Superior temporal gyrus (tissue), 1 donor: ENCODE results near the gene ERN1.

Experiments
- DNase-seq: peaks from one replicate; pipeline ENCODE4 v3.0.0-alpha.2; 2016; ENCODE audit errors: extremely low spot score

The ERN1 gene

DNA sequence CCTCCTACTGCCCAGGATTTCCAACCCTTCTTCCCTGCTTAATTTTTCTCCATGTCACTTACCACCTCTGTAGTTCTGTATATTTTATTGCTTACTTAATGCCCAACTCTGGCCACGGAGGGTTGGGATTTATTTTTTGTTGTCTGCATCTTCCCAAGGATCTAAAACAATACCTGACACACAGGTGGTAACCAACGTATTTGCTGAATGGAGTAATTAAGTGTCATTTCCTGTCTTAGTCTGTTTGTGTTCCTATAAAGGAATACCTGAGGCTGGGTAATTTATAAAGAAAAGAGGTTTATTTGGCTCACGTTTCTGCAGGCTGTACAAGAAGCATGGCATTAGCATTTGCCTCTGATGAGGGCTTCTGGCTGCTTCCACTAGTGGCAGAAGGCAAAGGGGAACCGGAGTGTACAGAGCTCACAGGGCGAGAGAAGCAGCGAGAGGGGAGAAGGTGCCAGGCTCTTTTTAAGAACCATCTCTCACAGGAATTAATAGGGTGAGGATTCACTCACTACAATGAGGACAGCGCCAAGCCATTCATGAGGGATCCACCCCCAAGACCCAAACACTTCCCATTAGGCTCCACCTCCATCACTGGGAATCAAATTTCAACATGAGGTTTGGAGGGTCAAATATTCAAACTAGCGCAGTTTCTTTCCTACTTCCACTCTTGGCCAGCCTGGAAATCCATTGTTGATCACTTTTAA, 44.8 kb downstream of the ERN1 start:
- no peak for DNase-seq

- DNase-seq, result no peak
These were observed 45.6 kb downstream of the ERN1 start for GRCh38 chr17:64084086-64084939.

DNA sequence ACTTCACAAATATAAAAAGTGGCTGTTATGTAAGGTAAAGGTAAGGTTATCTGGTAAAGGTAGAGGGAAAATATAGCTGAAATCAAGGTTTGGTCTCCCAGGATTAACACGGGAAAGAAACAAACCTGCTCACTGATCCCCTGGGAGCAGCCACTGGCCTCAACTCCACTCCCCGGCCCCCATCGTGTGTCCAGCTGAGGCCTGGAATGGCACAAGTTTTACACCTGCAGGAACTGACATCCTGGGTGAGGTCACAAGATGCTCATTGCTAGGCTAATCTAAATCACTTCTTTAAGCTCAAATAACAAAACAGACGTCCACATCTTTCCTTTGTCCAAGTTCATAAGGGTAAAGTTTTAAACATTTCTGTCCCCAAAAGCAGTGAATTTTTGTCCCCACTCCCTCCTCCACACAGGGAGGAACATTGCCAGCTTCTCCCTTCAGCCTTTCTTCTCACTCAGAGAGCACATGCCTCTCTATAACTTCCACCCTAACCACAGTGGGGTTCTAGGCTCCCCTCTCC, 46.3 kb downstream of the ERN1 start:
- DNase-seq, result no peak

DNA sequence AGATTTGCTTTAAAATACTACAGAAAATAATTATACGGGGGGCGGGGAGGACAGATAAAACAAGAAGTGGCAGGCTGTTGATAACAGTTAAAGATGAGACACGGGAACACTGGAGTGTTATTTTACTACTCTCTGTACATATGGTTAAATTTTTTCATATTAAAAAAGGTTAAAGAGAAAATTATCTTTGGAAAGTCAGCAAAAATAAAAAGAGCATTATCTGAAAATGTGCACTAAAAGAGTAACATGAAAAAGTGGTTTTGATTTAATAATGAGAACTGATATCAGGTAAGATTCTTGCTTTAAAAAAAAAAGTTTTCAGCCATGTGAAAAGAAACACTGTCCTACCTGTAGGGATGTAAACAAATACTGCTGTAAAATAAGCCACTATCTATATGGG, 46.9 kb downstream of the ERN1 start:
- no peak for DNase-seq

DNA sequence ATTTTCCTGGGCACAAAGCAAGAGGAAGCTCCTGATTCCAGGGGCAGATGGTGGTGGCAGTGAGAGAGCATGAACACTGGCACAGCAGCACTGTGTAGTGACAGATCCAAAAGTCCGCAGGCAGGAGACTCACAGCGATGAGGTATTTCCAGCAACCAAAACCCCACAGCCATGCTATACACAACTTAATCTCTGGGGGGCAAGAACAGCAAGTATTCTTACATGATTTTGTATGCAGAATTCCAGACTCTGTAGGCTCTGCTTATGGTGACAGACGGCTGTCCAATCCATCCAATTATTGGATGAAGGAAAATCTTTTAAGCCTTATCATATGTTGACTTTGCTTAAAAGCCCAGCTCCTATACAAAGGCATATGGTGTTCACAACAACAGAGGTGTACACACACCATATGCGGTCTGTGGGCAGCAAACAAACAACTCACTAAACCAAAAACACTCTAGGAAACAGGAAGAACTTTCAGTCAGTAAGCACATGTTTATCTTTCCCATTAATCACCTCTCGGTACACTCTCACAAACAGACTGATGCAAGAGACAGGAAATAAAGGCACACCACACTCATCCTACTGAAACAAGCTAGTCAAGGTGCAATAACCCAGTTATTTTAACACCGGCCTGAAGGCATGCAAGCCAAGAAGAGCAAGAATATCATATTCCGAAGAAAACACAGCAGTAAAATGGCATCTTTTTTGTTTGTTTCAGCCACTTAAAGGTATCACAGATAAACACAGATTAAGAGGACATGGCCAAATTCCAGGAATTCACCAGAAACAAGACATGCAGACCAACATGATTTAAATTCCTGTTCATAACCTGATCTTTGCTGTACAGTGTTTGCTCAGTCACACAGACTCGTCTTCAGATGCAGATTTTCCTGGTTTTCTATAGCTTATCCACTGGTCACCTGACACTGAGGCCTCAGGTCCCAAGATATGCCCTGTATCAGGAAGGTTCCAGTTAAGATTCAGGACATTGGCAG, 47.8 kb downstream of the ERN1 start:
- DNase-seq, result no peak

DNA sequence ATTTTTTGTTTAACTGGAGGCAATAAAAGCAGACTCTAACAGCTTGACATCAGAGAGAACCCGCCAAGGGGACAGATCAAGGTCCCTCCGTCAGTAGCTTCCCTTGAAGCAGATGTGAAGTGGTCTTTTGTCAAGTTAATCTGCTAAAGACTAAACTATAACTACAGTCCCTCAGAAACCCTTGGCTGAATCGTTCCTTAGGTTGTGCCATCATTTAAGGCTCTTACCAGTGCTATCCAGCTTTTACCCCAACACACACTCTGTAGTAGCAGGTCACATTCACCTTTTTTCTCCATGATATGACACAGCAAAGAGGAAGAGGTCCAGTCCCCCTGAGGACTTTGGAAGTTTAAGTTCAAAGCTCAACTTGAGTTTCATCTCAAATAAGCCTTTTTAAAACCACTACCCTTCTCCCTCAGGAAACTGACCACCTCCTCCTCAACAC, 49.7 kb downstream of the ERN1 start:
- no peak for DNase-seq

- DNase-seq, result no peak
These were observed 52.6 kb downstream of the ERN1 start for GRCh38 chr17:64077379-64077778.

- no peak for DNase-seq
These were observed 54.0 kb downstream of the ERN1 start for GRCh38 chr17:64075913-64076312.

DNA sequence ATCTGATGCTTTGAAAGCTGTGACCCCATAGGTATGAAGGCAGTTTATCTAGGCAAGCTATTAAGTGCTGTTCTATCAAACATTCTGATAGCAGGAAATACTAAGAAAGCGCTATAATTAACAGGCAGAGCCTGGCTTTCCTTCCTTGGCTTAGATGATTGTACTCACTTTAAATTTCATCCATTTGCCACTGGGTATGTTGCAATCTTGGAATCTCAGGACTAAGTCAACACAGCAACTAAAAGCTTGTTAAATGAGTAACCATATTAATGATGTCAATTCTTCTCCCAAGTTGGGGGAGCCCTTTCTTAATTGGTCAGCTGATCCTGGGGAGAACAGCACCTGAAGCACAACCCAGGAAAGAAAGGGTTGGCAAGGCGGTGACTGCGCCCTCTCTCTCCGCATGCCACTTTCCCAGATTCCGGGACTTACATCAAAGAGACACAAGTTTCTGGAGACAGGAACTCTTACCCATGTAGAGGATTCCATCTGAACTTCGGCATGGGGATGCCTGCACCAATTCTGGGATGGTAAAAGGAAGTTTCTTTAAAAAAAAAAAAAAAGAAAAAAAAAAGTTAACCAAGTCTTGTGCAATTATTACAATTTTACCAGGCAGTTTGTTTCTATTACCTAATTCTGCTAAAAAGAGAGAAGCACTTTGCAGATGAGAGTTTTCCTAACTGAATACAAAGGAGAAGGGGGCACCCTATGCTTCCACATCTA, 55.1 kb downstream of the ERN1 start:
- no peak for DNase-seq

DNA sequence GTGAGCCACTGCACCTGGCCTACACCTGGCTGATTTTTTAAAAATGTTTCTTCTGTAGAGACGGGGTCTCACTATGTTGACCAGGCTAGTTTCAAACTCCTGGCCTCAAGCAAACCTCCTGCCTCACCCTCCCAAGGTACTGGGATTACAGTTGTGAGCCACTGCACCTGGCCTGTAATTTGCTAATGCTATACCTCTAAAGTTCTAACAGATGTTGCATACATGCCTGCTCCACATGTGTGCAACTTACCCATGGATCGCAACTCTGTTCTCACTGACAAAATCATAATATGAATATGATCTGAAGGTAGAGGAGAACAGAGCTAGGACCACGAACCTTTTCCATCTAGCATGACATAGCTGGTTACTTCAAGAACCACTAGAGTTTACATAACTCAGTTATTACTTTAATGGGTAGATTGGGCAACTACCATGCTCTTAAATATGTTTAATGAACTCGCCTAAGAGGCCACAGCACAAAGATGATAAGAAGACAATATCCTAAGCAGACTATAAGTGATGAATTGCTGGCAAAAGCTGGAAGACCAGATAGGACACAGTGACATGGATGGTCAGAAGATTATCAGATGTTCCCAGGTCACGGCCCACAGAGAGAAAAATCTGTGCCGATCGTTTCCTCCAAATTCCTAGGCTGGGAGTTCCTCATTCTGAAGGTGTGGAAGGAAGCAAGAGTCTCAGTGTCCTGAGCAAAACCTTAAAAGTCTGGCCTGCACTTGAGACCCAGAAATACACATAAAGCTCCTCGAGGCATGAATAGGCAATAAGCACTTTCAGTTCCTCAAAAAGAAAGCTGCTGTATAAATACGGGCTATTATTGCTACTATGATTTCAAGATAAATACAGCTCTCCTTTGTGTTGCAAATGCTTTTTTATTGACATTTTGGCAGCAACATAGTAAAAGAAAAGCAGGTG, 55.9 kb downstream of the ERN1 start:
- no peak for DNase-seq

DNA sequence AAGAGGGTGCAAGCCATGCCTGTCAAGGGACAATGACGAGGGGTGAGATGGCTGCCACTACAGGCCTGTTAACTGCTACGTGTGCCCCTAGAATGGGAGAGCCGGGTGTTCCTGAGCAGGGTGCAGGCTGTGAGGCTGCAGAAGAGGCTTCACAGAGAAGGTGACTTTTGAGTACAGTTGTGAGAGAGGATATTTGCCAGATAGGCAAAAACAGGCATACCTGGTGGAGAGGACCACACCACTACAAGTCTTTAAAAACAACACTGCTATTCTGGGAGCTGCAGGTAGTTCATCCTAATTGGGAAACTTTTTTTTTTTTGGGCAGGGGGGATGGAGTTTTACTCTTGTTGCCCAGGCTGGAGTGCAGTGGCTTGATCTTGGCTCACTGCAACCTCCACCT, 58.8 kb downstream of the ERN1 start:
- DNase-seq, result no peak

- no peak for DNase-seq
These were observed 59.7 kb downstream of the ERN1 start for GRCh38 chr17:64070213-64070612.

DNA sequence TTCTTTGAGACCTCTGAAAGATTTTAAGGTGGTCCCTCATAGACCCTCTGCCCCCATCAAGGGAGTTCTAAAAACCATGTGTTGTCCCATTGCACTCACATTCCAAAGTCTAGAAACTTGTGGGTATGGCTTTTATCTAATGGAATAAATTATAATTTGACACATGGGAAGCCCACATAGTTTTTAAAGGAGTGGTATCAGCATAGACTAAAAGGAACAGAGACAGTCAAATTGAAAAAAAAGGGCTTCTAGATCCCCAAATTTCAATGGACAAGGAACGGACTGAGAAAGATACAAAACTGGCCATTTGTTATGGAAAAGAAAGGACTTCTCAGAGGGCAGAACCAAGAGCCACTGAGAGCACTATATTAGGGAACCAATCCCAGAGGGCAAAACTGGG, 60.8 kb downstream of the ERN1 start:
- no peak for DNase-seq

DNA sequence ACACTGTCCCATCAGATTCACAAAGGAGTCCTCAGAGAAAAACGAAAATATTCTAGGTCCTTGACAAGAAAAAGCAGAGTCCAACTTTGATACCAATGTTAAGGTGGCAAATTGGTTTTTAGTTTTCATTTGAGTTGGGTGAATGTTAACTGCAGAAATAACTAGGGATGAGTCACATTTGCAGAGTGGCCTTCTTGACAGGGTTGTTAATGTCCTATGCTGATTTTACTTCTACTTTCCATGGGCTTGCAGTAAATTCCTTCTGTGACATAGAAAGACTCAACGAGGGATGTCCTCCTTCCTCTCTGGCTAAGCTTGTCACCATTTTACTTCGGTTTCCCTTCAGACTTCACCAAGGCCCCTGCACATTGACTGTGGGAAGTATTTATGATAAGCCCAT, 62.3 kb downstream of the ERN1 start:
- no peak for DNase-seq

DNA sequence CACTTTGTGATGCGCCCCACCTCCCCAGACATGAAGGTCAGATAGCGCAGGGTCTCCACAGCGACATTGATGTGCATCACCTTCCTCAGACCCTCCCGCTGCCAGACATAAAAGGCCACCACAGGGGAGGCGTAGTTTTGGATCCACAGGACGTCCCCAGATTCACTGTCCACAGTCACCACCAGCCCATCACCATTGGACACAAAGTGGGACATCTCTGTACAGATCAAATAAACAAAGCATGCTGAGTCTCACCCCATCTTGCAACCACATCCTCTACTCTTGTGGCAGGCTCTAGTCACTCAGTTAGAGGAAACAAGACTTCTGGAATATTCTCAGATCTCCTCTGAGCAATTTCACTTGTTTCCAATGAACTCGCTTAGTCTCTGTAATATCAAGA, 63.2 kb downstream of the ERN1 start:
- no peak for DNase-seq

GRCh38 chr17:64065161-64065560, 64.8 kb downstream of the ERN1 start:
- no peak for DNase-seq

GRCh38 chr17:64064331-64064730, 65.6 kb downstream of the ERN1 start:
- DNase-seq, result no peak

DNA sequence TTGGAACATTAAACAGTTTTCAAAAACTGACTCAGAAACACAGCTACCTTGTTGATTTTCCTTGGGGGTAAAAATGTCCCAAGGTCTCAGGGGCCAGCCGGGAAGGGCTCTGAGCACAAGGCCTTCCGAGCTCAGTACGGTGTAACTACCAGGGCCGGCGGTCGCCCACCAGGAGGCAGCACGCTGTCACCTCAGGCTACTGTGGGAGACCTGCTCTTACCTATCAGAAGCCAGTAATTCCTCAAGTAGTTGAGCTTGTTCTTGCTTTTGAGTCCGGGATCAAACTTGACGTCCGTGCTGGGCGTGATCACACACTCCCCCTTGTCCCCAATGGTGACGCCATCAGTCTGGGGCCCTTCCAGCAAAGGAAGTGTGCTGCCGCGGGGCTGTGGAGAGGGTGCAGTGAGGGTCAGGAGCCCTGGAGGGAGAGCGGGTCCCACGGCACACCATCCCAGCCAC, 66.1 kb downstream of the ERN1 start:
- DNase-seq, result no peak

GRCh38 chr17:64063088-64063487, 66.9 kb downstream of the ERN1 start:
- no peak for DNase-seq
